Activated naive CD4-positive, alpha-beta T cell treated with anti-CD3 and anti-CD28 coated beads, Interleukin-2, amount 50 U/mL, for 72 hours (primary cell): ENCODE measurements around the gene VPS33B. TPM values are rescaled to one million over a fixed set of nuclear protein-coding genes. Genes with fewer than 3 reads are reported as not detected.
A peak's percentile ranks its signal among the peaks of the same experiment; 100 is the strongest.
"Not testable (repeated sequence)": the region's sequence is repeated elsewhere in the genome, so short reads cannot be mapped to it uniquely, and the experiment has no call there.

ENCODE experiments used
- ATAC-seq, 2 donors: fragments of 150-1000 bp; cut with Tn5 transposase; 2 replicates each; pipeline ENCODE4 v1.10.0; 2021; ENCODE audit warnings: mild to moderate bottlenecking in 2 of 2, moderate library complexity in 2 of 2
- DNase-seq, 2 donors: peaks; one replicate each; pipeline ENCODE4 v3.0.0; 2021 to 2022; ENCODE audit warnings: low spot score in 2 of 2
- H3K27ac Mint-ChIP-seq, 2 donors: one replicate each; pipeline ENCODE4 v1.8.0; 2022; ENCODE audit warnings: mild to moderate bottlenecking in 2 of 2, mixed read lengths in 2 of 2
- H3K36me3 Mint-ChIP-seq, 2 donors: one replicate each; pipeline ENCODE4 v1.8.0; 2022; ENCODE audit warnings: mixed read lengths in 2 of 2
- H3K9me3 Mint-ChIP-seq, 2 donors: one replicate each; pipeline ENCODE4 v1.8.0; 2022; ENCODE audit warnings: mixed read lengths in 2 of 2
- total RNA-seq, 2 donors: library from RNA; stranded (reverse); gene quantifications; one replicate each; pipeline ENCODE4 v1.2.3, GENCODE V29; 2022

Gene VPS33B
- total RNA-seq, result 10 to 100 TPM; 22.2 to 34.4 TPM

GRCh38 chr15:91022075-91022831 lies at the start of gene VPS33B:
Gene VPS33B (minus strand): TSS chr15:91022594. CDS start chr15:91022249, 345 bp downstream.
- peak within 1 kb of the TSS; percentile 89 to 93 for H3K27ac Mint-ChIP-seq
- ATAC-seq (peak; percentile 87 to 91), DNase-seq (peak; percentile 75 to 84)
- H3K36me3 Mint-ChIP-seq, result peaks cover 0 to 11% of the 10 kb centered on the region in 2 donors
- no peaks in the 10 kb centered on the region for H3K9me3 Mint-ChIP-seq

GRCh38 chr15:91072161-91072560 lies 49.8 kb upstream of the VPS33B start:
- ATAC-seq (no peak), DNase-seq (no peak)
- H3K36me3 Mint-ChIP-seq, result no peaks in the 10 kb centered on the region
- H3K27ac Mint-ChIP-seq, result no peak overlapping the region
- H3K9me3 Mint-ChIP-seq, result no peaks in the 10 kb centered on the region

GRCh38 chr15:91070872-91071271 lies 48.5 kb upstream of the VPS33B start:
- no peaks in the 10 kb centered on the region for H3K36me3 Mint-ChIP-seq
- no peak overlapping the region for H3K27ac Mint-ChIP-seq
- ATAC-seq (no peak), DNase-seq (no peak)
- no peaks in the 10 kb centered on the region for H3K9me3 Mint-ChIP-seq

DNA sequence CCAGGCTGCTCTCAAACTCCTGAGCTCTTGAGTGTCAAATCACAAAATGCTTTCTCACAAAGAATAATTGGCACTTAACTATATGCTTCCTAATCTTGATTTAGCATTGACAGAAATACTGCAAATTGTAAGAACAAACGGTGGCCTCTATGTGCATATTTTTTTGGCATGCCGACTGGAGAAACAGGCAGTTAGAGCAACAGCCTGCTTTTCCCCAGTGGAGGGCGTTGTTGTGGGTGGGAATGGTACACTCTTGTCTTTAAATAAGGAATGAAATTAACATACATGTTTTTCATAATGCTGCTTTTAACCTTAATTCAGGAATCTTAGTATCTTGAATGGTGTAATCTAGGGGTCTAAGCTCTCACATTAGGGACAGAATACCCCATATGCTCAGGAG lies 46.6 kb upstream of the VPS33B start:
- H3K36me3 Mint-ChIP-seq, result peaks cover 0 to 7% of the 10 kb centered on the region in 2 donors
- no peak overlapping the region for H3K27ac Mint-ChIP-seq
- ATAC-seq (no peak), DNase-seq (no peak)
- peaks cover 4 to 5% of the 10 kb centered on the region in 2 donors for H3K9me3 Mint-ChIP-seq

- peaks cover 0 to 7% of the 10 kb centered on the region in 2 donors for H3K36me3 Mint-ChIP-seq
- H3K9me3 Mint-ChIP-seq, result peaks cover 4 to 5% of the 10 kb centered on the region in 2 donors
- DNase-seq (no peak), ATAC-seq (no peak)
- peak overlapping the region in 1 of 2 donors; percentile 24 for H3K27ac Mint-ChIP-seq
Measured at GRCh38 chr15:91068436-91068835, 46.0 kb upstream of the VPS33B start.

- no peak for ATAC-seq
- no peak for DNase-seq
- Mint-ChIP-seq H3K36me3 (peaks cover 0 to 7% of the 10 kb centered on the region in 2 donors), H3K9me3 (peaks cover 4 to 5% of the 10 kb centered on the region in 2 donors), H3K27ac (no peak overlapping the region)
Measured at GRCh38 chr15:91067036-91067435, 44.6 kb upstream of the VPS33B start.

DNA sequence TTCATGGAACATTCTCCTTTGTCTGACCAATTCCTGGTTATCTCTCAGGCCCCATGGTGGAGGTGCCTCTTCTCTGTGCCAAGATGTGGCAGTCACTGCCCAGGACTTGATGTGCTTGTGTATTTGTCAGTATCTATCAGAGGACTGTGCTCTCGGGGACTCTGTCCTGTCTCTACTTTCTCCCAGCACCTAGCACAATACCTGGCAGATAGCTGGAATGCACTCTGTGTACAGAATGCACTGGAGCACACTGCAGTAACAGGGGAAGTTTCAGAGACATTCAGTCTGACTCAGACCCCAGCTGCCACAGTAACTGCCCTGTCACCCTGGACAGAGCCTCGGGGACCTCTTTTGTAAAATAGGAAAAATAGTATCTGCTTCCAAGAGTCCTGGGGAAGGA lies 43.1 kb upstream of the VPS33B start:
- no peak overlapping the region for H3K27ac Mint-ChIP-seq
- DNase-seq (no peak), ATAC-seq (no peak)
- H3K9me3 Mint-ChIP-seq, result peaks cover 4 to 5% of the 10 kb centered on the region in 2 donors
- H3K36me3 Mint-ChIP-seq, result peaks cover 0 to 7% of the 10 kb centered on the region in 2 donors

DNA sequence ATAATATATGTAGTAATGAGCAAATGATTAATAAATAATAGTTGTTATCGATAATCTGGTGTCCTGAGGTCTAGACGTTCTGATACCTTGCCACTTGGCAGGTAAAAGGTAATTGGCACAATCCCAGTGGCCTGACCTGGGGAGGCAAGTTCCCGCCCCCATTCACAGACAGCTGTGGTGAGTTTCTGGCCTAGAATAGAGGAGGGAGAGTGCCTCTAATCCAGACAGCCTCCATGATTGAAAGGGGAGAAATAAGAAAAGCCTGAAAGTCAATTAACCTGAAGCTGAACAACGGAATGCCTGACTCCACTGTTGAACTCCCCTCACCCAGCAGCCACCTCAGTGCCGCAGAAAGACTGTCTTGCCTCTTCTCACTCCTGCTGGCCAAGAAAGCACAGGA lies 39.6 kb upstream of the VPS33B start:
- peaks cover 4 to 5% of the 10 kb centered on the region in 2 donors for H3K9me3 Mint-ChIP-seq
- H3K27ac Mint-ChIP-seq, result no peak overlapping the region
- H3K36me3 Mint-ChIP-seq, result peaks cover 0 to 7% of the 10 kb centered on the region in 2 donors
- DNase-seq, result no peak
- ATAC-seq, result no peak

GRCh38 chr15:91061230-91061629 lies 38.8 kb upstream of the VPS33B start:
- ATAC-seq (no peak), DNase-seq (no peak)
- Mint-ChIP-seq H3K27ac (no peak overlapping the region), H3K9me3 (peaks cover 4 to 5% of the 10 kb centered on the region in 2 donors), H3K36me3 (peaks cover 0 to 7% of the 10 kb centered on the region in 2 donors)

GRCh38 chr15:91055548-91056331 lies 33.3 kb upstream of the VPS33B start:
- peak in 1 of 2 donors; percentile 53 for DNase-seq
- Mint-ChIP-seq H3K27ac (no peak overlapping the region), H3K9me3 (no peaks in the 10 kb centered on the region), H3K36me3 (no peaks in the 10 kb centered on the region)
- peak; percentile 37 to 67 for ATAC-seq

- ATAC-seq (no peak), DNase-seq (no peak)
- Mint-ChIP-seq H3K9me3 (no peaks in the 10 kb centered on the region), H3K27ac (no peak overlapping the region), H3K36me3 (no peaks in the 10 kb centered on the region)
Measured at GRCh38 chr15:91054816-91055215, 32.4 kb upstream of the VPS33B start.

DNA sequence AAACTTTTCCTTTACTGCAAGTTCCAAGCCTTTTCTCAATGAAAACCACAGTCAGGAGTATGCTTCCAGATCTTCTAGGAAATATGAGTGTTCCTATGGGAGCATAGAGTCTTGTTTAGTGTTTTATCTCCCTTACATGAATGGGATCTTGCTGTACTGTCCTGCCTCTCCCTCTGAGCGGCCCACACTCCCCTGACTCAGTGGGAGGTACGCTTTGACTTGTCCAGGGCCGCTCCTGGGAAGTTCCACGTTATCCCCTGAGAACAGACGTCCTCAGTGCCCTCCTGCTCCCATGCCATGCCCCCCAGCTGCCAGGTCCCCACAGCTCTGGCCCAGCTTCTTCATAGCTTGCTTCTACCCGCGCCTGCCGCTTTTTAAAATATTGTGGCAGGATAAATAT lies 28.9 kb upstream of the VPS33B start:
- ATAC-seq (no peak), DNase-seq (no peak)
- no peaks in the 10 kb centered on the region for H3K36me3 Mint-ChIP-seq
- peak overlapping the region in 1 of 2 donors; percentile 26 for H3K27ac Mint-ChIP-seq
- H3K9me3 Mint-ChIP-seq, result no peaks in the 10 kb centered on the region

GRCh38 chr15:91050128-91050455 lies 27.7 kb upstream of the VPS33B start:
- ATAC-seq, result peak; percentile 20 to 51
- Mint-ChIP-seq H3K9me3 (no peaks in the 10 kb centered on the region), H3K27ac (no peak overlapping the region), H3K36me3 (no peaks in the 10 kb centered on the region)
- no peak for DNase-seq

- DNase-seq (peak in 1 of 2 donors; percentile 51), ATAC-seq (peak; percentile 85 to 89)
- H3K27ac Mint-ChIP-seq, result no peak overlapping the region
- H3K36me3 Mint-ChIP-seq, result no peaks in the 10 kb centered on the region
- no peaks in the 10 kb centered on the region for H3K9me3 Mint-ChIP-seq
Measured at GRCh38 chr15:91049378-91050127, 27.2 kb upstream of the VPS33B start.

DNA sequence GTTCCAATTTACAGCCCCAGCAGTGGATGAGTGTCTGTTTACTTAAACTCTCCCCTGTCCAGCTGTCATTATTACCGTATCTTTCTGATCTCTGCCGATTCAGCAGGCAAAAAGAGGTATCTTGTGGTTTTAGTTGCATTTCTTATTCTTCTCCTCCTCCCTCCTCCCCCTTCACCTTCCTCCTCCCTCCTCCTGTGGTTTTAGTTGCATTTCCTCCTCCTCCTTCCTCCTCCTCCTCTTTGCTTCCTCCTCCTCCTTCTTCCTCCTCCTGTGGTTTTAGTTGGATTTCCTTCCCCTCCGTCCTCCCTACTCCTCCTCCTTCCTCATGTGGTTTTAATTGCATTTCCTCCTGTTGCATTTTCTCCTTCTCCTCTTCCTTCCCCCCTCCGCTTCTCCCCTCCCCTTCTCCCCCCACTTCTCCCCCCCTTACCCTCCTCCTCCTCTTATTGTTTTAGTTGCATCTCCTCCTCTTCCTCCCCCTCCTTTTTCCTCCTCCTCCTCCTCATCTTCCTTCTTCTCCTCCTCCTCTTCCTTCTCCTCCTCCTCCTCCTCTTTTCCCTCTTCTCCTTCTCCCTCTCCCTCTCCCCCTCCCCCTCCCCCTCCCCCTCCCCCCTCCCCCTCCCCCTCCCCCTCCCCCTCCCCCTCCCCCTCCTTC lies 25.3 kb upstream of the VPS33B start:
- DNase-seq (no peak), ATAC-seq (no peak)
- H3K36me3 Mint-ChIP-seq, result no peaks in the 10 kb centered on the region
- H3K9me3 Mint-ChIP-seq, result no peaks in the 10 kb centered on the region
- H3K27ac Mint-ChIP-seq, result no peak overlapping the region

DNA sequence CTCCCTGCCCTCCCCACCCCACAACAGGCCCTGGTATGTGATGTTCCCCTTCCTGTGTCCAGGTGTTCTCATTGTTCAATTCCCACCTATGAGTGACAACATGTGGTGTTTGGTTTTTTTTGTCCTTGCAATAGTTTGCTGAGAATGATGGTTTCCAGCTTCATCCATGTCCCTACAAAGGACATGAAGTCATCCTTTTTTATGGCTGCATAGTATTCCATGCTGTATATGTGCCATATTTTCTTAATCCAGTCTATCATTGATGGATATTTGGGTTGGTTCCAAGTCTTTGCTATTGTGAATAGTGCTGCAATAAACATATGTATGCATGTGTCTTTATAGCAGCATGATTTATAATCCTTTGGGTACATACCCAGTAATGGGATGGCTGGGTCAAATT lies 23.7 kb upstream of the VPS33B start:
- not testable (repeated sequence) for DNase-seq, H3K9me3 Mint-ChIP-seq, H3K27ac Mint-ChIP-seq, ATAC-seq, H3K36me3 Mint-ChIP-seq
